Activated naive CD4-positive, alpha-beta T cell treated with anti-CD3 and anti-CD28 coated beads, Interleukin-2, amount 10 ng/mL, durations not matched to agents 7 days and 5 days (primary cell): ENCODE data around the gene TLDC2.
"Not testable (repeated sequence)": the region's sequence is repeated elsewhere in the genome, so short reads cannot be mapped to it uniquely, and the experiment has no call there.

Source experiments
- CTCF ChIA-PET: fragments of 350-600 bp; sonication (Branson Sonifier 250); formaldehyde crosslinking; loops from one replicate; lab custom pipeline; 2021; ENCODE audit warnings: antibody characterized with exemption; lab: Charles Lee
- DNase-seq: peaks from one replicate; pipeline ENCODE4 v3.0.0-alpha.2; 2020
- H3K27ac Mint-ChIP-seq: one replicate; pipeline ENCODE4 v1.8.0; 2021; ENCODE audit warnings: mild to moderate bottlenecking, moderate library complexity, mixed read lengths
- H3K27me3 Mint-ChIP-seq: one replicate; pipeline ENCODE4 v1.8.0; 2021; ENCODE audit warnings: mild to moderate bottlenecking, mixed read lengths
- H3K36me3 Mint-ChIP-seq: one replicate; pipeline ENCODE4 v1.8.0; 2021; ENCODE audit warnings: mixed read lengths
- H3K4me1 Mint-ChIP-seq: one replicate; pipeline ENCODE4 v1.8.0; 2021; ENCODE audit warnings: mixed read lengths
- H3K4me3 Mint-ChIP-seq: one replicate; pipeline ENCODE4 v1.8.0; 2021; ENCODE audit warnings: mild to moderate bottlenecking, moderate library complexity, mixed read lengths
- H3K9me3 Mint-ChIP-seq: one replicate; pipeline ENCODE4 v1.8.0; 2021; ENCODE audit warnings: mixed read lengths

TLDC2 gene

DNA sequence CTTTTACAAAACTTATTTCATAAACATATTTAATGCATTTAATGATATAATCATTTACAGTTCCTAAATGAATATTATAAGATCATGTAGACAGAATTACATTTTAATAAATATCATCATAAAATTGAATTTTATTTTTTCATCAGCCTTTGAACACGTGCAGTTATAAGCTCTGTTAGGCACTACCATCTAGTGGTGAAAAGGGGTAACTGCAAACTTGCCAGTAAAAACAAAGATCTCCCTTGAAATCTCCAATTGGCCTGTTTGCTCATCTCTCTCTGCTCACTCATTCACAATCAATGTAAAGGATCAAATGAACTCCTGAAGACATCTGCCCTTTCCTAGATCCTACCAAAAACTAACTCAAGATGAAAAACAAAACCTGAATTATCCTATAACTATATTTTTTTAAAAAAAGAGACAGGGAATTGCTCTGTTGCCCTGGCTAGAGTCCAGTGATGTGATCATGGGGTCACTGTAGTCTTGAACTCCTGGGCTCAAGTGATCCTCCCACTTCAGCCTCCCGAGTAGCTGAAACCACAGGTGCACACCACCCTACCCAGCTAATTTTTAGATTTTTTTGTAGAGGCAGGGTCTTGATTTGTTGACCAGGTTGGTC is 43.9 kb downstream of the TLDC2 start:
- H3K27ac Mint-ChIP-seq = peak overlapping the region; percentile 60
- no peak overlapping the region for H3K4me3 Mint-ChIP-seq
- DNase-seq = peak; percentile 28
- CTCF ChIA-PET = interaction anchor here (1.0 to 1.7 kb wide), 5 partner anchors 12 to 36 kb away, joined by 3 to 5 read pairs (median 4); no protein-coding TSS in a partner anchor
- peaks cover 12% of the 10 kb centered on the region for H3K4me1 Mint-ChIP-seq
- no peaks in the 10 kb centered on the region for H3K27me3 Mint-ChIP-seq
- H3K36me3 Mint-ChIP-seq = peaks cover 41% of the 10 kb centered on the region
- H3K9me3 Mint-ChIP-seq = no peaks in the 10 kb centered on the region

DNA sequence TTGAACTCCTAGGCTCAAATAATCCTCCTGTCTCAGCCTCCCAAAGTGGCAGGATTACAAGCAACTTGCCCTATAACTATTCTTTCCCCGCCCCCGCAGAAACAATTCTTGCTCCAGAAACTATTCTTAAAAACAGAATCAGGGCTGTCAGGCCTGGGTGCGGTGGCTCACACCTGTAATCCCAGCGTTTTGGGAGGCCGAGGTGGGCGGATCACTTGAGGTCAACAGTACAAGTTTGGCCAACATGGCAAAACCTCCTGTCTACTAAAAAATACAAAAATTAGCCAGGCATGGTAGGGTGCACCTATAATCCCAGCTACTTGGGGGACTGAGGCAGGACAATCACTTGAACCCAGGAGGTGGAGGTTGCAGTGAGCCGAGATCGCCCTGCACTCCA is 44.4 kb downstream of the TLDC2 start:
- Mint-ChIP-seq H3K27me3 (no peaks in the 10 kb centered on the region), H3K36me3 (peaks cover 41% of the 10 kb centered on the region), H3K4me3 (no peak overlapping the region), H3K9me3 (no peaks in the 10 kb centered on the region), H3K27ac (no peak overlapping the region), H3K4me1 (peaks cover 15% of the 10 kb centered on the region)
- CTCF ChIA-PET = interaction anchor here (1.0 to 1.7 kb wide), 4 partner anchors 13 to 37 kb away, joined by 3 to 5 read pairs (median 4); no protein-coding TSS in a partner anchor
- DNase-seq = no peak

DNA sequence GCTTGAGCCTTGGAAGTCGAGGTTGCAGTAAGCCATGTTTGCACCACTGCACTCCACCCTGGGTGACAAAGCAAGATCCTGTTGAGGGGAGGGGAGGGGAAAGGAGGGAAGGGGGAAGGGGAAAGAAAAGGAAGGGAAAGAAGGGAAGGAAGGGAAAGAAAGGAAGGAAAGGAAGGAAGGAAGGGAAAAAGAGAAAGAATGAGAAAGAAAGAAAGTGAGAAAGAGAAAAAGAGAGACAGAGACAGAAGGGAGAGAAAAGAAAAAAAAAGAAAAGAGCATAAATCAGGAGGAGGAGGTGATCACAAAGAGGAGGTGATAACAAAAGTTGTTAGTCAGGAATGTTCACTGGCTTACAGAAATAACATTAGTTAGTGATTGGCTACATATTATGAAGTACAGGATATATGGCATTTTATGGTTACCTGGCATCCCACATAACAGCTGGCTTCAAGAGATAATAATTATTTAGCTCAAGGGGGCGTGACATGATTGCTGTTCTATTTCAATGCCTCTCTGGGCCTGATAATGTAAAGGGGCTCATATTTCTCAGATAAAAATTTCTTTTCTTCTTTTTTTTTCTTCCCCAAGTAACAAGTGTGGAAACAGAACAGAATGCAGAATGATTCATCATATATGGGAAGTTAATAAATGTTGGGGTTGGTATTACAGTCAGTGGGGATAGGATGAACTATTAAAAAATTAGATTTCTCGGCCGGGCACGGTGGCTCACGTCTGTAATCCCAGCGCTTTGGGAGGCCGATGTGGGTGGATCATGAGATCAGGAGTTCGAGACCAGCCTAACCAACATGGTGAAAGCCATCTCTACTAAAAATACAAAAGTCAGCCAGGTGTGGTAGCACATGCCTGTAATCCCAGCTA is 48.5 kb downstream of the TLDC2 start:
- no peak for DNase-seq
- H3K4me3 Mint-ChIP-seq = no peak overlapping the region
- CTCF ChIA-PET = interaction anchor here (1.0 to 1.1 kb wide), 2 partner anchors 9 to 15 kb away, joined by 3 read pairs; no protein-coding TSS in a partner anchor
- peak overlapping the region; percentile 14 for H3K27ac Mint-ChIP-seq
- peaks cover 66% of the 10 kb centered on the region for H3K36me3 Mint-ChIP-seq
- no peaks in the 10 kb centered on the region for H3K27me3 Mint-ChIP-seq
- H3K4me1 Mint-ChIP-seq = peaks cover 31% of the 10 kb centered on the region
- no peaks in the 10 kb centered on the region for H3K9me3 Mint-ChIP-seq

DNA sequence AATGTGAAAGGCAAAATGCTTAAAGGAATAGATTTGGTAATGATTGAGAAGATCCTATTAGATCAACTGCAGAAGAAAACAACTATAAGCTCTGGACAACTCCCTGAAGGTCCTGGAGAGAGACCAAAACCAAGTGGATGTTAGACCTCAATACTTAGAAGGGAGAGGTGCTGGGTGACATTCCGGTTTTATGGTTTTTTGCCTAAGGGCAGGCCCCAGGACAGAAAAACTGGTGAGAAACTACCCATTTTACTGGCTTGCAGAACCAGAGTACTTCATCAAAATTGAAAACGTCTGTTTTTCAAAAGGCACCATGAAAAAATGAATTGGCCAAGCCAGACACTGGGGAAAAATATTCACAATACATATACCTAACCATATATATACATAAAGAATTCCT is 49.3 kb downstream of the TLDC2 start:
- DNase-seq = no peak
- Mint-ChIP-seq H3K4me3 (no peak overlapping the region), H3K27me3 (no peaks in the 10 kb centered on the region), H3K9me3 (no peaks in the 10 kb centered on the region), H3K4me1 (peaks cover 38% of the 10 kb centered on the region), H3K36me3 (peaks cover 71% of the 10 kb centered on the region), H3K27ac (no peak overlapping the region)
- CTCF ChIA-PET = no interaction called here

DNA sequence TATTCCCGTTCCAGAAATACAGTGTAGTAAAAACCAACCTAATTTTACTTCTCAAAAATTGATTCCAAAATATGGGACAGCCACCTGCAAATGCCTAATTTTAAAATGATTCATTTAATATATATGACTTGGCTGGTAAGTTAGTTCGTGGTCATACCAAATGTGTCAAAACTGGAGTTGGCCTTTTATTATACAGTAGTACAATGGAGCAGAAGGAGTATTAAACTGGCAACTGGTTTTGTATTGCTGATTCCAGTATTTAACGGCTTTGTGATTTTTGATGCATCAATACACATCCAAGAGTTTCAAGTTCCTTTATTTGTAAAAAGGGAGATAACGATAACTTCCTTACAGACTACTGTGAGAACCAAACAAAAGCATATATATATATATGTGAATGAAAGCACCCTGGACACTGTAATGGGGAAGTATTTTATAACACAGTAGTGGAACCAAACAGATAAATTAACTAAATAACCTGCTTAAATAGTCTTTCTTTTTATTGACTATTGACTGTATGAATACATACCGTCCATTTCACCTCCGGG is 50.8 kb downstream of the TLDC2 start:
- CTCF ChIA-PET = no interaction called here
- Mint-ChIP-seq H3K9me3 (no peaks in the 10 kb centered on the region), H3K4me1 (peaks cover 52% of the 10 kb centered on the region), H3K36me3 (peaks cover 78% of the 10 kb centered on the region), H3K4me3 (no peak overlapping the region), H3K27ac (no peak overlapping the region), H3K27me3 (no peaks in the 10 kb centered on the region)
- DNase-seq = no peak

DNA sequence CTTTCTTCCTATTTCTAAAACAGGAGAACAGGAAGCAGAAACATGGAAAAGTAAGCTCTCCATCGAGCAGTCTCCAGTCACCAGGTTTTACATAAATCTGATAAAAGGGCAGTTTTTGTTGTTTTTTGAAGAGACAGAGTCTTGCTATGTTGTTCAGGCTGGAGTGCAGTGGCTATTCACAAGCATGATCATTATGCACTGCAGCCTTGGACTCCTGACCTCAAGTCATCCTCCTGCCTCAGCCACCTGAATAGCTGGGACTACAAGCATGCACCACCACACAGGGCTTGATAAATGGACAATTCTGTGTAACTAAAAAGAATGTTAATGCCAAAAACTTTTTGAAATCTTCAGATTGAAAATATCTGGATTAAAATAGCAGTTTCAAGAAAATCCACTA is 51.8 kb downstream of the TLDC2 start:
- Mint-ChIP-seq H3K9me3 (no peaks in the 10 kb centered on the region), H3K36me3 (peaks cover 82% of the 10 kb centered on the region), H3K27me3 (no peaks in the 10 kb centered on the region), H3K4me1 (peaks cover 60% of the 10 kb centered on the region), H3K27ac (no peak overlapping the region), H3K4me3 (no peak overlapping the region)
- DNase-seq = no peak
- CTCF ChIA-PET = no interaction called here

DNA sequence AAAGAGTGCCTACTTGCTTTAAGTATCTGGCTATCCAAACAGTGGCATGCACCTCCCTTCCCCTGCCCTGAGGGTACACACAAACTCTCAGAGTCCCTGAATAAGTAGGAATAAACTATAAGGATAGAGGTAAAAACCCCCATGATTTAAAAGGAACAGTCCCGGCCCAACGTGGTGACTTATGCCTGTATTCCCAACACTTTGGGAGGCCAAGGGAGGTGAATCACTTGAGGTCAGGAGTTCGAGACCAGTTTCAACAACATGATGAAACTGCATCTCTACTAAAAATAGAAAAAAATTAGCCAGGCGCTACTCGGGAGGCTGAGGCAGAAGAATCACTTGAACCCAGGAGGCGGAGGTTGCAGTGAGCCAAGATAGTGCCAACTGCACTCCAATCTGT is 53.4 kb downstream of the TLDC2 start:
- Mint-ChIP-seq H3K27ac (no peak overlapping the region), H3K4me1 (peaks cover 60% of the 10 kb centered on the region), H3K27me3 (no peaks in the 10 kb centered on the region), H3K4me3 (no peak overlapping the region), H3K36me3 (peaks cover 79% of the 10 kb centered on the region), H3K9me3 (no peaks in the 10 kb centered on the region)
- DNase-seq = no peak
- CTCF ChIA-PET = no interaction called here

DNA sequence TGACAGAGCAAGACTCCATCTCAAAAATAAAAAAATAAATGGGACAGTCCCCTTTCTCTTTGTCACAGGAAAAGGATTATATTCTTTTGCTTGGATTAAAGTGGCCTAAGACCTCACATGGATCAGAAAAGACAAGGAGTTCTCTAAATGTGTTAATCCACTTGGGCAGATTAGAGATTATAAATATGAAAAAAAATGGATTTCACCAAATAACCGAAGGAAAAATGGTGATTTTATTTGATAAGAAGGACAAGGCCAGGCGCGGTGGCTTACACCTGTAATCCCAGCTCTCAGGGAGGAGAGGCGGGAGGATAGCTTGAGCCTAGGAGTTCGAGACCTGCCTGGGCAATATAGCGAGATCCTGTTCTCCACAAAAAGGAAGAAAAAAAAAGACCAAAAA is 53.8 kb downstream of the TLDC2 start:
- CTCF ChIA-PET = no interaction called here
- peaks cover 77% of the 10 kb centered on the region for H3K36me3 Mint-ChIP-seq
- no peak for DNase-seq

DNA sequence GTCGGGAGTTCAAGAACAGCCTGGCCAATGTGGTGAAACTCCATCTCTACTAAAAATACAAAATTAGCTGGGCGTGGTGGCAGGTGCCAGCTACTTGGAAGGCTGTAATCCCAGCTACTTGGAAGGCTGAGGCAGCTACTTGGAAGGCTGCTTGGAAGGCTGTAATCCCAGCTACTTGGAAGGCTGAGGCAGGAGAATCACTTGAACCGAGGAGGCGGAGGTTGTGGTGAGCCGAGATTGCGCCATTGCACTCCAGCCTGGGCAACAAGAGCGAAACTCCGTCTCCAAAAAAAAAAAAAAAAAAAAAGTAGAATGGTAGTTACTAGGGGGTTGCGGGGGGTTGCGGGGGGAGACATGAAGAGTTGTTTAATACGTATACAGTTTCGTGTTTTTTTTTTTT is 56.1 kb downstream of the TLDC2 start:
- H3K9me3 Mint-ChIP-seq, H3K4me3 Mint-ChIP-seq, CTCF ChIA-PET, DNase-seq, H3K27me3 Mint-ChIP-seq: not testable (repeated sequence)
- Mint-ChIP-seq H3K27ac (peak overlapping the region; percentile 80), H3K36me3 (peaks cover 73% of the 10 kb centered on the region), H3K4me1 (peaks cover 61% of the 10 kb centered on the region)

More for the DNA sequence above, 53.8 kb downstream of the TLDC2 start:
- Mint-ChIP-seq H3K4me3 (no peak overlapping the region), H3K4me1 (peaks cover 57% of the 10 kb centered on the region), H3K27ac (peak overlapping the region; percentile 95), H3K9me3 (no peaks in the 10 kb centered on the region), H3K27me3 (no peaks in the 10 kb centered on the region)

DNA sequence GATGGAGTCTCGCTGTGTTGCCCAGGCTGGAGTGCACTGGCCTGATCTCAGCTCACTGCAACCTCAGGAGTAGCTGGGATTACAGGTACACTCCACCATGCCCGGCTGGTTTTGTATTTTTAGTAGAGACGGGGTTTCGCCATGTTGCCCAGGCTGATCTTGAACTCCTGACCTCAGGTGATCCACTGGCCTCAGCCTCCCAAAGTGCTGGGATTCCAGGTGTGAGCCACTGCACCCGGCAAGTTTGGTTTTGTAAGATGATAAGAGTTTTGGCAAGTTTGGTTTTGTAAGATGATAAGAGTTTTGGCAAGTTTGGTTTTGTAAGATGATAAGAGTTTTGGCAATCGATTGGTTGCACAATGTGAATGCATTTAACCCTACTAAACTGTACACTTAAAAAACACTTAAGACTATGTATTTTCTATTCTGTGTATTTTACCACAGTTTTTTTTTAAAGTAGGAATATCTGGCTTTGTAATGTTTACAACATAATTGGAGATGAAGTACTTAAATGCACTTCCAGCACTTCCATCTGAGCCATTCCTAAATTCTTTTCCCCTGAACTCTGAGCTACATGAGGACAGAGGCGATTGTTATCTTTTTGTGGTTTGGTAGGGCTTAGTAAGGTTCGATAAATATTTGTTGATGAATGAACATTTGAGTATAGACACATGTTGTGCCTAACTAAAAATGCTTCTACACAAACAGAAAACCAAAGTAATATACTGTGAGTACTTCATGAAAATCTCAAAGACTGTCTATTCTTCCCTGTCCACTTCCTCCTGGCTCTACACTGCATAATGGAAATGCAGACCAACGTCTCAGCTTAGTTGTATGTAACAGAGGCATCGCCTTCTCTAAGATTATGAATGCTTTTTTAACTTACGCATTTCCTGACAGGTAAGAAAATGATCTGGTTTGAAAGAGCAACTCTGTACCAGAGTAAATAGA is 56.8 kb downstream of the TLDC2 start:
- H3K27me3 Mint-ChIP-seq = no peaks in the 10 kb centered on the region
- H3K9me3 Mint-ChIP-seq = no peaks in the 10 kb centered on the region

DNA sequence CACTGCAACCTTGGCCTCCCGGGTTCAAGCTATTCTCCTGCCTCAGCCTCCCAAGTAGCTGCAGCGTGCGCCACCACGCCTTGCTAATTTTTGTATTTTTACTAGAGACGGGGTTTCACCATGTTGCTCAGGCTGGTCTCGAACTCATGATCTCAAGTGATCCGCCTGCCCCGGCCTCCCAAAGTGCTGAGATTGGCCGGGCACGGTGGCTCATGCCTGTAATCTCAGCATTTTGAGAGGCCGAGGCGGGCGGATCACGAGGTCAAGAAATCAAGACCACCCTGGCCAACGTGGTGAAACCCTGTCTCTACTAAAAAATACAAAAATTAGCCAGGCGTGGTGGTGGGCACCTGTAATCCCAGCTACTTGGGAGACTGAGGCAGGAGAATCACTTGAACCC is 57.6 kb downstream of the TLDC2 start:
- not testable (repeated sequence) for H3K27ac Mint-ChIP-seq, H3K4me3 Mint-ChIP-seq, DNase-seq, H3K9me3 Mint-ChIP-seq, H3K27me3 Mint-ChIP-seq
- CTCF ChIA-PET = interaction anchor here (0.6 to 1.3 kb wide), 2 partner anchors 9 to 12 kb away, joined by 3 read pairs; no protein-coding TSS in a partner anchor
- Mint-ChIP-seq H3K4me1 (peaks cover 66% of the 10 kb centered on the region), H3K36me3 (peaks cover 68% of the 10 kb centered on the region)

More for the DNA sequence above, 56.8 kb downstream of the TLDC2 start:
- H3K27ac Mint-ChIP-seq = peak overlapping the region; percentile 64
- DNase-seq = no peak
- CTCF ChIA-PET = interaction anchor here (0.6 to 1.3 kb wide), 2 partner anchors 9 to 11 kb away, joined by 3 read pairs; no protein-coding TSS in a partner anchor
- H3K4me1 Mint-ChIP-seq = peaks cover 66% of the 10 kb centered on the region
- peaks cover 72% of the 10 kb centered on the region for H3K36me3 Mint-ChIP-seq
- H3K4me3 Mint-ChIP-seq = no peak overlapping the region

DNA sequence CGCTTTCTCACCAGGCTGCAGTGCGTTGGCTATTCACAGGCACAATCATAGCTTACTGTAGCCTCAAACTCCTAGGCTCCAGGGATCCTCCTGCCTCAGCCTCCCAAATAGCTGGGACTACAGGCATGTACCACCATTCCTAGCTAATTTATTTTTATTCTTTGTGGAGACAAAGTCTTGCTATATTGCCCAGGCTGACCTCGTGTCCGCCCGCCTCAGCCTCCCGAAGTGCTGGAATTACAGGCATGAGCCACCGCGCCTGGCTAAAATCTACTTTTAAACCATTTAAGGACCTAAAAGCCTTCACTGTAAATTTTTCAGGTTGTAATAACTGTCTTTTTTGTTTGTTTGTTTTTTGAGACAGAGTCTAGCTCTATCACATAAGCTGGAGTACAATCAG is 60.4 kb downstream of the TLDC2 start:
- Mint-ChIP-seq H3K27ac (no peak overlapping the region), H3K36me3 (peaks cover 63% of the 10 kb centered on the region), H3K27me3 (no peaks in the 10 kb centered on the region), H3K4me3 (no peak overlapping the region), H3K4me1 (peaks cover 65% of the 10 kb centered on the region), H3K9me3 (no peaks in the 10 kb centered on the region)
- DNase-seq = no peak
- CTCF ChIA-PET = no interaction called here

DNA sequence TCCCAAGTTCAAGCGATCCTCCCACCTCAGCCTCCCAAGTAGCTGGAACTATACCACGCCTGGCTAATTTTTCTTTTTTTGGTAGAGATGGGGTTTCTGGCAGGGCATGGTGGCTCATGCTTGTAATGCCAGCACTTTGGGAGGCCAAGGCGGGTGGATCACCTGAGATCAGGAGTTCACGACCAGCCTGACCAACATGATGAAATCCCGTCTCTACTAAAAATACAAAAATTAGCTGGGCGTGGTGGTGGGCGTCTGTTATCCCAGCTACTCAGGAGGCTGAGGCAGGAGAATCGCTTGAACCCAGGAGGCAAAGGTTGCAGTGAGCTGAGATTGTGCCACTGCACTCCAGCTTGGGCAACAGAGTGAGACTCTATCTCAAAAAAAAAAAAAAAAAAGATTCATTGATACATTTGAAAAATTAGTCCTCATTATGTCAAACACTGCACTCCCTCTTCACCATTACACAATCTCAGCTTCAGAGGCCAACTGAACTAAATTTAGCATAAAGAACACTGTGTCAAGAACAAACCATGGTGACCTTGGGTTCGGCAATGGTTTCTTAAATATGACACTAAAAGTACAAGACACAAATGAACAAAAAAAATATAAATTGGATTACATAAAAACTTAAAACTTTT is 60.9 kb downstream of the TLDC2 start:
- DNase-seq, H3K4me3 Mint-ChIP-seq, H3K27me3 Mint-ChIP-seq, CTCF ChIA-PET, H3K9me3 Mint-ChIP-seq: not testable (repeated sequence)
- H3K4me1 Mint-ChIP-seq = peaks cover 65% of the 10 kb centered on the region
- H3K36me3 Mint-ChIP-seq = peaks cover 63% of the 10 kb centered on the region
- H3K27ac Mint-ChIP-seq = peak overlapping the region; percentile 58
